Upper lobe of left lung (tissue), 4 donors: ENCODE measurements around the gene PLEKHG3.

ENCODE experiments used
- POLR2A ChIP-seq, 4 donors: fragments of 450-650 bp; IDR thresholded peaks; one replicate each; pipeline ENCODE4 v1.5.1; 2016 to 2017; ENCODE audit warnings: antibody characterized with exemption in 4 of 4, mild to moderate bottlenecking in 2 of 4
- POLR2AphosphoS5 ChIP-seq, 2 donors: sonication (generic); formaldehyde crosslinking; IDR thresholded peaks; one replicate each; pipeline ENCODE4 v1.5.1; 2017; ENCODE audit warnings: antibody characterized with exemption in 2 of 2
- TF ChIP-seq, protein P1 (sequence below), 6 experiments: fragments of 450-650 bp in 4 of 6; fragments of 200-600 bp in 2 of 6; sonication (generic) in 2 of 6; IDR thresholded peaks; one replicate each; pipeline ENCODE4 v1.5.1; 2016 to 2019; ENCODE audit warnings: antibody characterized with exemption in 6 of 6

DNA sequence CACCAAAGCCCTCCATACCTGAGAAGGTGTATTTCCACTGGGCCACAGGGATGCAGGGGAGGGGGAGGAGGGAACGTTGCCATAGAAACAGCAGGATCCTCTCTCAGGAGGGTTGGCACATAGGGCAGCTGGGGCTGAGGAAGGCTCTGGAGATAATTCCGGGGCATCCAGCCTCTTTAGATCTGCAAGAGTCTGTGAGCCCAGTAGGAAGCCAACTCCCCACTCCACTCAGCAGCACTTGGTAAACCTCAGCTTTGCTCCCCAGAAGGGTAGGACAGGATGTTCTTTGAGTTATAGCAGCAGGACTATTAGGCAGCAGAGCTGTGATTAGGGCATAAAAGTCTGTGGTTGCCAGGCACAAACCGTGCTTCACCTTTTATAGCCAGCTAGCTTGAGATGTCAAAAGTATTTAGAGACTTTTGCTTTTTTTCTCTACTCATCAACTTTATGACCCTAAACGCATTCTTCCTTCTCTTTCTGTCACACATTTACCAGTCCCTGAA, 7.8 kb upstream of the PLEKHG3 start:
- TF ChIP-seq POLR2A (IDR thresholded peaks at IDR 0.05) (no peak), POLR2AphosphoS5 (IDR thresholded peaks at IDR 0.05) (peak in 1 of 2 donors; percentile 12)
- TF ChIP-seq, protein P1, sequence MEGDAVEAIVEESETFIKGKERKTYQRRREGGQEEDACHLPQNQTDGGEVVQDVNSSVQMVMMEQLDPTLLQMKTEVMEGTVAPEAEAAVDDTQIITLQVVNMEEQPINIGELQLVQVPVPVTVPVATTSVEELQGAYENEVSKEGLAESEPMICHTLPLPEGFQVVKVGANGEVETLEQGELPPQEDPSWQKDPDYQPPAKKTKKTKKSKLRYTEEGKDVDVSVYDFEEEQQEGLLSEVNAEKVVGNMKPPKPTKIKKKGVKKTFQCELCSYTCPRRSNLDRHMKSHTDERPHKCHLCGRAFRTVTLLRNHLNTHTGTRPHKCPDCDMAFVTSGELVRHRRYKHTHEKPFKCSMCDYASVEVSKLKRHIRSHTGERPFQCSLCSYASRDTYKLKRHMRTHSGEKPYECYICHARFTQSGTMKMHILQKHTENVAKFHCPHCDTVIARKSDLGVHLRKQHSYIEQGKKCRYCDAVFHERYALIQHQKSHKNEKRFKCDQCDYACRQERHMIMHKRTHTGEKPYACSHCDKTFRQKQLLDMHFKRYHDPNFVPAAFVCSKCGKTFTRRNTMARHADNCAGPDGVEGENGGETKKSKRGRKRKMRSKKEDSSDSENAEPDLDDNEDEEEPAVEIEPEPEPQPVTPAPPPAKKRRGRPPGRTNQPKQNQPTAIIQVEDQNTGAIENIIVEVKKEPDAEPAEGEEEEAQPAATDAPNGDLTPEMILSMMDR (IDR thresholded peaks at IDR 0.05): no peak
